GM19025 (cell line): ENCODE data around the gene CHRNA4.

Experiments
- ATAC-seq: cut with Tn5 transposase; IDR thresholded peaks from one replicate; pipeline ENCODE4 v1.9.1; 2021; ENCODE audit warnings: mild to moderate bottlenecking, low read depth, moderate library complexity; ENCODE audit not compliant: unreplicated experiment

CHRNA4 gene

GRCh38 chr20:63365601-63366389 is 4.6 kb upstream of the CHRNA4 start:
- ATAC-seq: no peak

- no peak for ATAC-seq
These were observed 3.8 kb upstream of the CHRNA4 start for GRCh38 chr20:63364801-63365585.

- ATAC-seq: no peak
These were observed 2.9 kb upstream of the CHRNA4 start for GRCh38 chr20:63363981-63364561.

- no peak for ATAC-seq
These were observed 2.1 kb upstream of the CHRNA4 start for GRCh38 chr20:63363013-63363957.

GRCh38 chr20:63362436-63363009 is 1.4 kb upstream of the CHRNA4 start:
- ATAC-seq: no peak

- ATAC-seq: no peak
These were observed 628 bp upstream of the CHRNA4 start for GRCh38 chr20:63361519-63362435.

- no peak for ATAC-seq
These were observed 956 bp downstream of the CHRNA4 start for GRCh38 chr20:63359937-63360849.

GRCh38 chr20:63359164-63359934 is 1.8 kb downstream of the CHRNA4 start:
- no peak for ATAC-seq

- ATAC-seq: no peak
These were observed 2.9 kb downstream of the CHRNA4 start for GRCh38 chr20:63357921-63358905.

- no peak for ATAC-seq
These were observed 3.9 kb downstream of the CHRNA4 start for GRCh38 chr20:63356931-63357879.

- ATAC-seq: no peak
These were observed 4.6 kb downstream of the CHRNA4 start for GRCh38 chr20:63356511-63356910.

GRCh38 chr20:63355781-63356295 is 5.3 kb downstream of the CHRNA4 start:
- ATAC-seq: no peak

- ATAC-seq: no peak
These were observed 6.4 kb downstream of the CHRNA4 start for GRCh38 chr20:63354636-63355350.

- ATAC-seq: no peak
These were observed 8.3 kb downstream of the CHRNA4 start for GRCh38 chr20:63352811-63353221.
